Naive B cell (primary cell): ENCODE data around the gene OPALIN. TPM values are rescaled to one million over a fixed set of nuclear protein-coding genes. Genes with fewer than 3 reads are reported as not detected.

Experiments used
- ATAC-seq, 2 donors: fragments of 150-1000 bp; cut with Tn5 transposase; 2 replicates each; pipeline ENCODE4 v1.10.0; 2021; ENCODE audit warnings: low read depth in 2 of 2, mild to moderate bottlenecking in 2 of 2, moderate library complexity in 2 of 2
- DNase-seq: peaks from one replicate; pipeline ENCODE4 v3.0.0; 2022
- H3K27ac Mint-ChIP-seq, 6 donors: one replicate each; pipeline ENCODE4 v1.8.0; 2020 to 2022; ENCODE audit warnings: mild to moderate bottlenecking in 6 of 6, mixed read lengths in 6 of 6, moderate library complexity in 5 of 6, inconsistent platforms in 2 of 6
- H3K27me3 Mint-ChIP-seq, 3 donors: one replicate each; pipeline ENCODE4 v1.8.0; 2021 to 2022; ENCODE audit warnings: mixed read lengths in 3 of 3, mild to moderate bottlenecking in 1 of 3
- H3K36me3 Mint-ChIP-seq, 2 donors: one replicate each; pipeline ENCODE4 v1.8.0; 2020 to 2022; ENCODE audit warnings: mixed read lengths in 2 of 2, inconsistent platforms in 1 of 2, mild to moderate bottlenecking in 1 of 2
- H3K4me1 Mint-ChIP-seq, 3 donors: one replicate each; pipeline ENCODE4 v1.8.0; 2020 to 2022; ENCODE audit warnings: mixed read lengths in 3 of 3, inconsistent platforms in 1 of 3, mild to moderate bottlenecking in 1 of 3, moderate library complexity in 1 of 3
- H3K4me3 Mint-ChIP-seq, 8 donors: one replicate each; pipeline ENCODE4 v1.8.0; 2020 to 2022; ENCODE audit warnings: mild to moderate bottlenecking in 8 of 8, mixed read lengths in 8 of 8, moderate library complexity in 8 of 8, inconsistent platforms in 2 of 8
- H3K9me3 Mint-ChIP-seq, 7 donors: one replicate each; pipeline ENCODE4 v1.8.0; 2020 to 2022; ENCODE audit warnings: mixed read lengths in 7 of 7, mild to moderate bottlenecking in 5 of 7, inconsistent platforms in 2 of 7, moderate library complexity in 1 of 7
- polyA plus RNA-seq, 6 donors: library from polyadenylated mRNA; unstranded; fragments of 300-500 nt; fragmentation: Illumina TruSeq; gene quantifications; one replicate each; pipeline ENCODE4 v1.2.3, GENCODE V29; 2021; ENCODE audit warnings: low read depth in 6 of 6

Gene OPALIN
- polyA plus RNA-seq, 6 donors from 2014 or later, result not detected

DNA sequence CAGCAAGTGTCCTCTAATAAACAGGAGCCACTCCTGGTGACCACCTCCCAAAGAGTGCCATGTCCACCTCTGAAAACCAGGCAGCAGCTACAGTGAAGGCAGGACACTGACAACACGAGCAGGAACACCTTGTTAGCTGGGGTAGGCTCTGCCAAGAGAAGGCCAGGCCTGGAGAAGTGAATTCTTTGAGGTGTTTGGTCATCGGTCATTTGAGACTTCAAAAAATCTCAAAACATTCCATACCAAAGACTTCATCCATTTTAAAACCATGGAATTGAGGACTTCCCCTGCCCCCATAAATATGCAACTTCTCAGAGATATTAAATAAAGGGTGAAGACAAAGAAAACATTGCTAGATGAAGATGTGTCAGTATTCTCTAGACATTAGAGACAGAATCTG is 28.4 kb upstream of the OPALIN start:
- peaks cover 16 to 40% (median 32%) of the 10 kb centered on the region in 3 donors for H3K27me3 Mint-ChIP-seq
- H3K4me3 Mint-ChIP-seq, result no peak overlapping the region
- H3K27ac Mint-ChIP-seq, result no peak overlapping the region

DNA sequence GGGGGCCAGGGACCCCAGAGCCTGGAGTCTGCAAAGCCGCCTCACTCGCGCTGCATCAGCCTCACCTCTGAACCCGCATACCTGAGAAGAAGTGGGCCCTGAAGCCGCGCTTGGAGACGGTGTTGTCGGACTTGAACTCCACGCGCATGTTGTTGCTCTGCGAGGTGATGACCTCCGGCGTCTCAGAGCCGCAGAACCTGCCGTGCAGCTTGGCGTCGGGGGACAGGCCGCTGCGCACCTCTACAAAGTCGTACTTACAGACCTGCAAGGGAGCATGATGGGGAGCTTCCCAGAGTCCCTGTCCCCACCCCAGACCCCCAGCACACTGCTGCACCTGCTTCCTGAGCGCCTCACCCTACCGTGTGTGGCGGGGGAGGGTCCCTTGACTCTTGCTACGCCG is 25.7 kb upstream of the OPALIN start:
- DNase-seq (no peak), ATAC-seq (no peak)
- Mint-ChIP-seq H3K27me3 (peaks cover 16 to 30% (median 29%) of the 10 kb centered on the region in 3 donors), H3K4me3 (no peak overlapping the region), H3K9me3 (no peaks in the 10 kb centered on the region), H3K36me3 (no peaks in the 10 kb centered on the region), H3K4me1 (no peaks in the 10 kb centered on the region), H3K27ac (no peak overlapping the region)

More for the DNA sequence above, 28.4 kb upstream of the OPALIN start:
- Mint-ChIP-seq H3K36me3 (no peaks in the 10 kb centered on the region), H3K9me3 (no peaks in the 10 kb centered on the region), H3K4me1 (no peaks in the 10 kb centered on the region)
- DNase-seq, result no peak
- ATAC-seq, result no peak

- no peaks in the 10 kb centered on the region for H3K36me3 Mint-ChIP-seq
Measured at GRCh38 chr10:96380821-96381220, 22.0 kb upstream of the OPALIN start.

GRCh38 chr10:96379758-96380157 is 21.0 kb upstream of the OPALIN start:
- no peaks in the 10 kb centered on the region for H3K9me3 Mint-ChIP-seq
- no peak overlapping the region for H3K27ac Mint-ChIP-seq
- no peak for ATAC-seq
- peaks cover 5 to 18% (median 11%) of the 10 kb centered on the region in 3 donors for H3K27me3 Mint-ChIP-seq
- peaks cover 9 to 11% (median 11%) of the 10 kb centered on the region in 3 donors for H3K4me1 Mint-ChIP-seq
- H3K36me3 Mint-ChIP-seq, result no peaks in the 10 kb centered on the region
- no peak for DNase-seq
- H3K4me3 Mint-ChIP-seq, result no peak overlapping the region

More at GRCh38 chr10:96380821-96381220, 22.0 kb upstream of the OPALIN start:
- H3K27ac Mint-ChIP-seq, result no peak overlapping the region
- H3K4me3 Mint-ChIP-seq, result no peak overlapping the region
- peaks cover 5 to 21% (median 17%) of the 10 kb centered on the region in 3 donors for H3K27me3 Mint-ChIP-seq
- peaks cover under 1% of the 10 kb centered on the region in 3 donors for H3K4me1 Mint-ChIP-seq
- no peak for ATAC-seq
- no peaks in the 10 kb centered on the region for H3K9me3 Mint-ChIP-seq
- no peak for DNase-seq

GRCh38 chr10:96378741-96379140 is 19.9 kb upstream of the OPALIN start:
- no peak for ATAC-seq
- peaks cover 4 to 22% (median 12%) of the 10 kb centered on the region in 3 donors for H3K27me3 Mint-ChIP-seq
- no peaks in the 10 kb centered on the region for H3K9me3 Mint-ChIP-seq
- DNase-seq, result no peak
- peaks cover 16 to 19% (median 17%) of the 10 kb centered on the region in 3 donors for H3K4me1 Mint-ChIP-seq
- no peaks in the 10 kb centered on the region for H3K36me3 Mint-ChIP-seq
- no peak overlapping the region for H3K27ac Mint-ChIP-seq
- no peak overlapping the region for H3K4me3 Mint-ChIP-seq

- no peaks in the 10 kb centered on the region for H3K36me3 Mint-ChIP-seq
- H3K4me3 Mint-ChIP-seq, result no peak overlapping the region
- ATAC-seq (no peak), DNase-seq (no peak)
- H3K4me1 Mint-ChIP-seq, result peaks cover 16 to 19% (median 17%) of the 10 kb centered on the region in 3 donors
- no peaks in the 10 kb centered on the region for H3K9me3 Mint-ChIP-seq
- no peak overlapping the region for H3K27ac Mint-ChIP-seq
- H3K27me3 Mint-ChIP-seq, result peaks cover 4 to 26% (median 18%) of the 10 kb centered on the region in 3 donors
Measured at GRCh38 chr10:96377816-96378294, 19.1 kb upstream of the OPALIN start.

GRCh38 chr10:96376483-96376882 is 17.7 kb upstream of the OPALIN start:
- H3K9me3 Mint-ChIP-seq, result no peaks in the 10 kb centered on the region
- H3K4me3 Mint-ChIP-seq, result peak overlapping the region in 1 of 8 donors; percentile 25
- ATAC-seq (no peak), DNase-seq (no peak)
- H3K4me1 Mint-ChIP-seq, result peaks cover 16 to 19% (median 17%) of the 10 kb centered on the region in 3 donors
- H3K27me3 Mint-ChIP-seq, result peaks cover 4 to 20% (median 18%) of the 10 kb centered on the region in 3 donors
- H3K27ac Mint-ChIP-seq, result no peak overlapping the region
- no peaks in the 10 kb centered on the region for H3K36me3 Mint-ChIP-seq

DNA sequence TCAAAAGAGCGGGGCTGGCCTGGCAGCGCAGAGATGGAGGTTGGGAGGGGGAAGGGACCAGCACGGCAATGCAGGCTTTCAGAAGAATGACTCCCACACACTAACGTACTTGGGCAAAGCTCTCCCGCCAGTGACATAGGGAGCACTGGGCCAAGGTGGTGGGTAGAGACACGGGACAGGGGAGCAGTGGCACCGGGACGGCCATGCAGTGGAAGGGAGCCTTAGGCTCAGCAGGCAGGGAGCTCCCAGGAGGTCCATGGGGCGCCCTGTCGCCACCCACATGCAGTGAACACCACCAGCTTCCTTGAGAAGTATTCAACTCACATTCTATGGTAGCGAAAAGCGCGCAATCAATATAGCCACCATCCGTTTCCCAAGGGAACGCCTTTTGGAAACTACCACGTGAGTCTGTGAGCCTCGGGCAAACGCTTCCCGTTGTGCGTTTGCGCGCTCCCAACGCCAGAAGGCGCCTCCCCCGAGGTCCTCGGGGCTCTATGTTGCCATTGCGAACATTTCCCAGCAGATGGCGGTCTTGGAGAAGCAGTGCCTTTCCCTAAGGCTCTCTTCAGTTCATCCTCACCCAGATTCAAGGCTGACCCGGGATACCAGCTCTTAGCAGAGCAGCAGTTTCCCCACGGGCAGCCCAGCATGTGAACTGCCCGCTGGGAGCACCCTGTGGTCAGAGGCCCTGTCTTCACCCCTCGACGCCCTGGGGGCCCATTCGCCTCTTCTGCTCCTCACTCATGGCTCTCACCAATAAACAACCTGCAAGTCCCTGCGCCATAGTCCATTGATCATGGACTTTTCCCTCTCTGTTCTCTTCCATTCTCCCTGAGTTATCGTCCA is 16.4 kb upstream of the OPALIN start:
- DNase-seq (peak; percentile 62), ATAC-seq (peak; percentile 79 to 83)
- Mint-ChIP-seq H3K27ac (peak overlapping the region in 2 of 6 donors; percentile 2 to 92), H3K9me3 (no peaks in the 10 kb centered on the region), H3K27me3 (peaks cover 4 to 20% (median 18%) of the 10 kb centered on the region in 3 donors), H3K36me3 (no peaks in the 10 kb centered on the region), H3K4me1 (peaks cover 16 to 20% (median 19%) of the 10 kb centered on the region in 3 donors), H3K4me3 (peak overlapping the region; percentile 66 to 89 (median 79))

GRCh38 chr10:96374639-96374984 is 15.8 kb upstream of the OPALIN start:
- H3K36me3 Mint-ChIP-seq, result no peaks in the 10 kb centered on the region
- H3K4me3 Mint-ChIP-seq, result peak overlapping the region; percentile 66 to 89 (median 79)
- no peak for DNase-seq
- H3K27me3 Mint-ChIP-seq, result peaks cover 4 to 20% (median 18%) of the 10 kb centered on the region in 3 donors
- H3K4me1 Mint-ChIP-seq, result peaks cover 16 to 20% (median 19%) of the 10 kb centered on the region in 3 donors
- H3K27ac Mint-ChIP-seq, result no peak overlapping the region
- H3K9me3 Mint-ChIP-seq, result no peaks in the 10 kb centered on the region
- no peak for ATAC-seq

DNA sequence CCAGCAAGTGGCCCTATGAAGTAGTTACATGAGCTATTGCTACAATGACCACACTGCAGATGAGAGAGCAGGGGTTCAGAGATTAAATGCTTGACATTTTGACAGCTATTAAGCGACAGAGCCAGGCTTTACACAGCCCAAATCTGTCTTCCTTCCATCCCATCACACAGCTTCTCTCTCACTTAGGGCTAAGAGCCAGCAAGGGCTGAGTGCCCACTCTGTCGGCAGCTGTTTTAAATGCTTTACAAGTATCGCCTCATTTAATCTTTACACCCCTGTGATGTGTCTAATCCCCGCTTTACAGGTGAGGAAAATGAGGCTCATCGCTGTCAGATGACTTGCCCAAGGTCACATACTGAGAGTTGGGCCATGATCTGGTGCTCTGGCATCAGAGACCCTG is 15.2 kb upstream of the OPALIN start:
- H3K27ac Mint-ChIP-seq, result no peak overlapping the region
- peaks cover 16 to 20% (median 19%) of the 10 kb centered on the region in 3 donors for H3K4me1 Mint-ChIP-seq

GRCh38 chr10:96371356-96371755 is 12.6 kb upstream of the OPALIN start:
- H3K27me3 Mint-ChIP-seq, result peaks cover 4 to 20% (median 13%) of the 10 kb centered on the region in 3 donors
- no peak overlapping the region for H3K4me3 Mint-ChIP-seq
- no peaks in the 10 kb centered on the region for H3K9me3 Mint-ChIP-seq
- DNase-seq, result no peak
- no peak for ATAC-seq
- H3K27ac Mint-ChIP-seq, result no peak overlapping the region
- H3K36me3 Mint-ChIP-seq, result no peaks in the 10 kb centered on the region
- peaks cover 16 to 20% (median 19%) of the 10 kb centered on the region in 3 donors for H3K4me1 Mint-ChIP-seq

More for the DNA sequence above, 15.2 kb upstream of the OPALIN start:
- ATAC-seq (no peak), DNase-seq (no peak)
- peak overlapping the region in 6 of 8 donors; percentile 36 to 87 (median 71) for H3K4me3 Mint-ChIP-seq
- no peaks in the 10 kb centered on the region for H3K36me3 Mint-ChIP-seq
- peaks cover 4 to 20% (median 18%) of the 10 kb centered on the region in 3 donors for H3K27me3 Mint-ChIP-seq
- no peaks in the 10 kb centered on the region for H3K9me3 Mint-ChIP-seq

GRCh38 chr10:96370584-96371157 is 11.9 kb upstream of the OPALIN start:
- H3K36me3 Mint-ChIP-seq, result no peaks in the 10 kb centered on the region
- peaks cover 14 to 18% (median 16%) of the 10 kb centered on the region in 3 donors for H3K4me1 Mint-ChIP-seq
- H3K4me3 Mint-ChIP-seq, result no peak overlapping the region
- H3K27me3 Mint-ChIP-seq, result peaks cover 4 to 20% (median 13%) of the 10 kb centered on the region in 3 donors
- ATAC-seq (peak in 1 of 2 donors; percentile 47), DNase-seq (peak; percentile 46)
- no peak overlapping the region for H3K27ac Mint-ChIP-seq
- H3K9me3 Mint-ChIP-seq, result no peaks in the 10 kb centered on the region

DNA sequence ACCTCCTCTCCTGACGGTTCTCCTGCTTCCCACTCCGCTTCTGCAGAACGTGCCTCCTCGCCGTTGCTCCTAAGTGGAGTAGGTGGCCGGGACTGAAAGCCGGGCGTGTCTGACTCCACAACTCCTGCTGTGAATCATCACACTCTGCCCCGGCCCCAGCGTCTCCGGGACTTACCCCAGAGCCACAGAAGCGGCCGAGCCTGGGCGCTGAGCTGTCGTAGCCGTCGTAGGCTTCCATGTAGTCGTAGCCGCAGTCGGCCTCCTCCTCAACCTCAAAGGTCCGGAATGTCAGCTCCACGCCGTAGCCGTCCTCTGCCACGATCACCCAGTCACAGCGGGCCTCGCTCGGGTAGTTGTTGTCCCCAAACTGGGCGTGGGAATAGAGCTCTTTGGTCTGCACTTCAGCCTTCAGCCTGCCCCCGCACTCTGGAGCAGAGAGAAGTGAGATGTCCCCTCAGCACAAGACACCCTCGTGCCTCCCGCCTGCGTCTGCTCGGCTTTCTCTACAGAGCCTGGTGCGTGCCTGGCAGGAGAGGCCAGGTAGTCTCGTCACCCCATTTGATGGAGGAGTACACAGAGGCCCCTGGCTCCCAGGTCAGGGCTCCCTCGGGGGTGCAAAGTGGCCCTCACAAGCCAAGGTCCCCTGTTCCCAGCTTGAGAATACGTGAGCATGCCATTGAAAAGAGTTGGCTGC is 11.2 kb upstream of the OPALIN start:
- H3K27ac Mint-ChIP-seq, result no peak overlapping the region

More for the DNA sequence above, 11.2 kb upstream of the OPALIN start:
- peaks cover 4 to 20% (median 13%) of the 10 kb centered on the region in 3 donors for H3K27me3 Mint-ChIP-seq
- no peak for DNase-seq
- no peak for ATAC-seq
- H3K4me1 Mint-ChIP-seq, result peaks cover 9 to 13% (median 10%) of the 10 kb centered on the region in 3 donors
- H3K4me3 Mint-ChIP-seq, result no peak overlapping the region
- H3K36me3 Mint-ChIP-seq, result no peaks in the 10 kb centered on the region
- no peaks in the 10 kb centered on the region for H3K9me3 Mint-ChIP-seq
